ENCODE results near the gene LTBP3.

The LTBP3 gene

GRCh38 chr11:65498727-65498976 lies 59.5 kb downstream of the LTBP3 start:
- POLR2A ChIA-PET, result interaction anchor here (0.6 to 25.7 kb wide), 35 partner anchors 9 to 720 kb away, joined by 3 to 620 read pairs (median 6); partner anchors contain the start of genes DPF2, FRMD8, NEAT1 and PCNX3
- TF ChIP-seq, protein P1, sequence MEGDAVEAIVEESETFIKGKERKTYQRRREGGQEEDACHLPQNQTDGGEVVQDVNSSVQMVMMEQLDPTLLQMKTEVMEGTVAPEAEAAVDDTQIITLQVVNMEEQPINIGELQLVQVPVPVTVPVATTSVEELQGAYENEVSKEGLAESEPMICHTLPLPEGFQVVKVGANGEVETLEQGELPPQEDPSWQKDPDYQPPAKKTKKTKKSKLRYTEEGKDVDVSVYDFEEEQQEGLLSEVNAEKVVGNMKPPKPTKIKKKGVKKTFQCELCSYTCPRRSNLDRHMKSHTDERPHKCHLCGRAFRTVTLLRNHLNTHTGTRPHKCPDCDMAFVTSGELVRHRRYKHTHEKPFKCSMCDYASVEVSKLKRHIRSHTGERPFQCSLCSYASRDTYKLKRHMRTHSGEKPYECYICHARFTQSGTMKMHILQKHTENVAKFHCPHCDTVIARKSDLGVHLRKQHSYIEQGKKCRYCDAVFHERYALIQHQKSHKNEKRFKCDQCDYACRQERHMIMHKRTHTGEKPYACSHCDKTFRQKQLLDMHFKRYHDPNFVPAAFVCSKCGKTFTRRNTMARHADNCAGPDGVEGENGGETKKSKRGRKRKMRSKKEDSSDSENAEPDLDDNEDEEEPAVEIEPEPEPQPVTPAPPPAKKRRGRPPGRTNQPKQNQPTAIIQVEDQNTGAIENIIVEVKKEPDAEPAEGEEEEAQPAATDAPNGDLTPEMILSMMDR (IDR thresholded peaks at IDR 0.05; ENCODE audit: control extremely low read depth, extremely low read depth, low read depth, missing control alignments), result no peak
- CTCF ChIA-PET, result interaction anchor here (0.9 to 6.8 kb wide), 11 partner anchors 8 to 112 kb away, joined by 3 to 56 read pairs (median 7); partner anchors contain the start of gene FRMD8
- no peak for DNase-seq (ENCODE audit: extremely low spot score)

DNA sequence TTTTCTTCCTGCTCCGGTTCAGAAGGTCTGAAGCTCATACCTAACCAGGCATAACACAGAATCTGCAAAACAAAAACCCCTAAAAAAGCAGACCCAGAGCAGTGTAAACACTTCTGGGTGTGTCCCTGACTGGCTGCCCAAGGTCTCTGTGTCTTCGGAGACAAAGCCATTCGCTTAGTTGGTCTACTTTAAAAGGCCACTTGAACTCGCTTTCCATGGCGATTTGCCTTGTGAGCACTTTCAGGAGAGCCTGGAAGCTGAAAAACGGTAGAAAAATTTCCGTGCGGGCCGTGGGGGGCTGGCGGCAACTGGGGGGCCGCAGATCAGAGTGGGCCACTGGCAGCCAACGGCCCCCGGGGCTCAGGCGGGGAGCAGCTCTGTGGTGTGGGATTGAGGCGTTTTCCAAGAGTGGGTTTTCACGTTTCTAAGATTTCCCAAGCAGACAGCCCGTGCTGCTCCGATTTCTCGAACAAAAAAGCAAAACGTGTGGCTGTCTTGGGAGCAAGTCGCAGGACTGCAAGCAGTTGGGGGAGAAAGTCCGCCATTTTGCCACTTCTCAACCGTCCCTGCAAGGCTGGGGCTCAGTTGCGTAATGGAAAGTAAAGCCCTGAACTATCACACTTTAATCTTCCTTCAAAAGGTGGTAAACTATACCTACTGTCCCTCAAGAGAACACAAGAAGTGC lies 60.0 kb downstream of the LTBP3 start:
- TF ChIP-seq, protein P1 (IDR thresholded peaks at IDR 0.05; ENCODE audit: control extremely low read depth, extremely low read depth, low read depth, missing control alignments), result no peak
- peak; percentile 38 for DNase-seq (ENCODE audit: extremely low spot score)
- ChIA-PET POLR2A (interaction anchor here (0.6 to 25.7 kb wide), 33 partner anchors 8 to 720 kb away, joined by 3 to 620 read pairs (median 6); partner anchors contain the start of genes DPF2, FRMD8, NEAT1 and POLA2), CTCF (interaction anchor here (0.9 to 6.8 kb wide), 14 partner anchors 9 to 112 kb away, joined by 3 to 56 read pairs (median 6); partner anchors contain the start of gene FRMD8)

GRCh38 chr11:65497141-65498041 lies 60.8 kb downstream of the LTBP3 start:
- TF ChIP-seq, protein P1 (IDR thresholded peaks at IDR 0.05; ENCODE audit: control extremely low read depth, extremely low read depth, low read depth, missing control alignments), result no peak
- CTCF ChIA-PET, result interaction anchor here (0.9 to 6.8 kb wide), 15 partner anchors 8 to 116 kb away, joined by 3 to 56 read pairs (median 5); no protein-coding TSS in a partner anchor
- POLR2A ChIA-PET, result interaction anchor here (0.5 to 25.7 kb wide), 16 partner anchors 8 to 719 kb away, joined by 3 to 620 read pairs (median 4); partner anchors contain the start of genes DPF2, NEAT1 and SF1
- DNase-seq (ENCODE audit: extremely low spot score), result peak; percentile 87

DNA sequence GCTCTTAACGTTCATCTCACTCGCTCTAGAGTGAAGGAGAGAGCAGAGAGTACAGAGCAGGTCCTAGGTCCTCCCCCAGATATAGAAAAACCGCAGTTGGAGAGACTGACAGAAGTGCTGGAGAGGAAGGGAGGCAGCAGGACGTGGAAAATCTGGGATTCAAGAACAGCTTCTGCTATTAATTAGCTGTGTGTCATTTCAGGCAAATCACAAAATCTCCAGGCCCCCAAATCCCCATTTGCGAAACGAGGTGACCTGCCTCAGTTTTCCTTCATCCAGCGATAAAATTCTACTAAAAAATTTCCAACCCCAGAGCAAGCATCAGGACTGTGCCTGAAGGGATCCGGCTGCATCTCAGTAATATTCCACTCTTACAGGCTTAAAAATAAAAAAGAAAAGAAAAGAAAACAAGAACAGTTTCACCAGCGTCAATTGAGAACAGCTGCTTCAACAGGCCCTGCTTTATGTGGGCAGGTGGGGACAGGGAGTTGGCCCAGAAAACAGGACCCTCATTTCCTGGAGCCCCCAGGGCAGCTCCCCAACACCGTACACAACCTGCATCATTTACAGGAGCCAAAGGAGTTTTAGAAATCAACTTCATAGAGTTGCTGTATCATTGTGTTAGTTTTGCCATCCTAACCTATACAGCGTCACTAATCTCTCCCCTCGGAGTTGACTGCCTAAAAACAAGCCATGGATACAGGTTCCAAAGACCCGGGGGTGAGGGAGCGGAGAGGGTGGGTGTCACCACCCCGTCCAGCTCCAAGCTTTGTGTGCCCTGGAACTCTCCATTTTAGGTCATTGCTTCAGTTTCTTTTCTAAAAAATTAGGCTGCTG lies 61.6 kb downstream of the LTBP3 start:
- no peak for DNase-seq (ENCODE audit: extremely low spot score)
- POLR2A ChIA-PET, result interaction anchor here (0.5 to 25.7 kb wide), 13 partner anchors 7 to 718 kb away, joined by 3 to 620 read pairs (median 3); partner anchors contain the start of genes DPF2, NEAT1 and SF1
- TF ChIP-seq, protein P1 (IDR thresholded peaks at IDR 0.05; ENCODE audit: control extremely low read depth, extremely low read depth, low read depth, missing control alignments), result no peak
- CTCF ChIA-PET, result interaction anchor here (0.9 to 6.8 kb wide), 12 partner anchors 9 to 116 kb away, joined by 3 to 56 read pairs (median 8); no protein-coding TSS in a partner anchor

GRCh38 chr11:65493367-65494176 lies 64.6 kb downstream of the LTBP3 start:
- ChIA-PET CTCF (interaction anchor here (1.0 to 7.1 kb wide), 7 partner anchors 15 to 126 kb away, joined by 3 to 117 read pairs (median 4); no protein-coding TSS in a partner anchor), POLR2A (interaction anchor here (0.7 to 25.7 kb wide), 9 partner anchors 9 to 73 kb away, joined by 3 to 620 read pairs (median 9); partner anchors contain the start of genes MALAT1 and NEAT1)
- DNase-seq (ENCODE audit: extremely low spot score), result no peak
- TF ChIP-seq, protein P1 (IDR thresholded peaks at IDR 0.05; ENCODE audit: control extremely low read depth, extremely low read depth, low read depth, missing control alignments), result no peak
